Type B pancreatic cell (in vitro differentiated cells): ENCODE data around the gene IGF2BP2. TPM values are rescaled to one million over a fixed set of nuclear protein-coding genes. Genes with fewer than 3 reads are reported as not detected.
A peak's percentile ranks its signal among the peaks of the same experiment; 100 is the strongest.
"Not testable (repeated sequence)": the region's sequence is repeated elsewhere in the genome, so short reads cannot be mapped to it uniquely, and the experiment has no call there.

Experiments
- DNase-seq: peaks from one replicate; pipeline ENCODE4 v3.0.0; 2021; ENCODE audit warnings: mixed read lengths; ENCODE audit not compliant: unreplicated experiment; ENCODE audit errors: extremely low spot score
- H3K27ac Mint-ChIP-seq: 2 replicates; pipeline ENCODE4 v1.8.0; 2021; ENCODE audit warnings: mild to moderate bottlenecking, mixed read lengths
- H3K27me3 Mint-ChIP-seq: 2 replicates; pipeline ENCODE4 v1.8.0; 2021; ENCODE audit warnings: mixed read lengths
- H3K36me3 Mint-ChIP-seq: 2 replicates; pipeline ENCODE4 v1.8.0; 2021; ENCODE audit warnings: mixed read lengths
- H3K4me1 Mint-ChIP-seq: one replicate; pipeline ENCODE4 v1.8.0; 2021; ENCODE audit warnings: mixed read lengths; ENCODE audit not compliant: unreplicated experiment
- H3K4me3 Mint-ChIP-seq: 2 replicates; pipeline ENCODE4 v1.8.0; 2021; ENCODE audit warnings: mild to moderate bottlenecking, mixed read lengths
- H3K9me3 Mint-ChIP-seq: 2 replicates; pipeline ENCODE4 v1.8.0; 2021; ENCODE audit warnings: mixed read lengths
- total RNA-seq: library from RNA; stranded (reverse); gene quantifications from 2 replicates; pipeline ENCODE4 v1.2.1, GENCODE V29; 2021; ENCODE audit warnings: low replicate concordance
- TF ChIP-seq, protein P1 (sequence below): fragments of 200-600 bp; sonication (generic); conservative IDR thresholded peaks from 2 replicates; pipeline ENCODE4 v1.5.0; 2021; ENCODE audit warnings: antibody characterized with exemption, mild to moderate bottlenecking

The IGF2BP2 gene
- total RNA-seq, 1 donor from 2014 or later: 140 TPM

DNA sequence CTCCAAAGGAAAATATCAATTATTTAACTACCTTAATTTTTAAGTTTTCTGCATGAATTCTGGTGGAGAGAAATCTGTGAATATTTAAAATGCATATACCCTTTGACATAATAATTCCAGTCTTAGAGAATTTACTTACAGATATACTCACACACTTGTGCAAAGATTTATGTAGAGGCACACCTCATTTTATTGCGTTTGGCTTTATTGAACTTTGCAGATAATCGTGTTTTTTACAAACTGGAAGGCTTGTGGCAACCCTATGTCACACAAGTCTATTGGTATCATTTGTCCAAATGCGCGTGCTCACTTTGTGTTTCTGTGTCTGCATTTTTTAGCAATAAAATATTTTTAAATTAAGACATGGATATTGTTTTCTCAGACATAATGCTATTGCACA lies 157.3 kb downstream of the IGF2BP2 start:
- Mint-ChIP-seq H3K27me3 (no peaks in the 10 kb centered on the region), H3K9me3 (no peaks in the 10 kb centered on the region), H3K4me1 (no peaks in the 10 kb centered on the region), H3K4me3 (no peak overlapping the region), H3K36me3 (peaks cover 28% of the 10 kb centered on the region), H3K27ac (no peak overlapping the region)
- TF ChIP-seq, protein P1, sequence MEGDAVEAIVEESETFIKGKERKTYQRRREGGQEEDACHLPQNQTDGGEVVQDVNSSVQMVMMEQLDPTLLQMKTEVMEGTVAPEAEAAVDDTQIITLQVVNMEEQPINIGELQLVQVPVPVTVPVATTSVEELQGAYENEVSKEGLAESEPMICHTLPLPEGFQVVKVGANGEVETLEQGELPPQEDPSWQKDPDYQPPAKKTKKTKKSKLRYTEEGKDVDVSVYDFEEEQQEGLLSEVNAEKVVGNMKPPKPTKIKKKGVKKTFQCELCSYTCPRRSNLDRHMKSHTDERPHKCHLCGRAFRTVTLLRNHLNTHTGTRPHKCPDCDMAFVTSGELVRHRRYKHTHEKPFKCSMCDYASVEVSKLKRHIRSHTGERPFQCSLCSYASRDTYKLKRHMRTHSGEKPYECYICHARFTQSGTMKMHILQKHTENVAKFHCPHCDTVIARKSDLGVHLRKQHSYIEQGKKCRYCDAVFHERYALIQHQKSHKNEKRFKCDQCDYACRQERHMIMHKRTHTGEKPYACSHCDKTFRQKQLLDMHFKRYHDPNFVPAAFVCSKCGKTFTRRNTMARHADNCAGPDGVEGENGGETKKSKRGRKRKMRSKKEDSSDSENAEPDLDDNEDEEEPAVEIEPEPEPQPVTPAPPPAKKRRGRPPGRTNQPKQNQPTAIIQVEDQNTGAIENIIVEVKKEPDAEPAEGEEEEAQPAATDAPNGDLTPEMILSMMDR: no peak
- DNase-seq: no peak

DNA sequence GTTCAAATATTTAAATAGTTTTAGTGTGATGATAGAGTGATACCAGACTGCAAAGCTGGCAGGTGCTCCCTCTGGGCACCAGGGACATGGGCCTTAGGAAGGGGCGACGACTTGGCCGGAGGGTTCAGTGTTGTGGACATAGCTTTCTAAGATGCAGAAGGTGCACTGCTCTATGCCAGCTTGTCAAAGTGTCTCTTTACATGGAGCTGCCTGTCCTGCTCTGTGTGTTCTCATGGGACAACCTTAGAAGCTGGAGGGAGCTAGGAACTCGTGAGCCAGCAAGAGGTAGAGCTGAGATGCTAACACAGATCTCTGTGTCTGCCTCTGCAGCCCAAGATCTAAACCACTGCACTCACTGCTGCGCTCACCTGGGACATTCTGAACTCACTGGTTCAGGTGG lies 160.9 kb downstream of the IGF2BP2 start:
- peaks cover 28% of the 10 kb centered on the region for H3K36me3 Mint-ChIP-seq
- TF ChIP-seq, protein P1: no peak
- no peak for DNase-seq
- H3K4me3 Mint-ChIP-seq: no peak overlapping the region
- H3K9me3 Mint-ChIP-seq: no peaks in the 10 kb centered on the region
- no peak overlapping the region for H3K27ac Mint-ChIP-seq
- no peaks in the 10 kb centered on the region for H3K27me3 Mint-ChIP-seq
- H3K4me1 Mint-ChIP-seq: peaks cover 5% of the 10 kb centered on the region

DNA sequence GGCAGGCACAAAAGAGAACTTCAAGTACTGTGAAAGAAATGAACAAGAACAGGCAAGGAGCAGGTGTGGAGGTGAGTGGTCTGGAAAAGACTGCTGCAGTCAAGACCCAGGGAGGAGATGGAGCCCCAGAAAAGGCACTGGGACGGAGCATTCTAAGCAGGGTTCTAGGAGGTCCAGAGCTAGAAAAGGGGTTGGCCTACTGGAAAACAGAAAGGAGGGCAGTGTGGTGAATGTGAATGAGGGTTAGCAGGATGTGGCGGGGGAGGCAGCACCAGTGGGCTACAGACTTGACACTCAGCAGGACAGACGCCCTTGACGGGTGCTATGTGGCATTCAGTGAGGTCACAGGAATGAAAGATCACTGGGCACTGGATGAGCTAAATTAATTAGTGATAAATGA lies 163.1 kb downstream of the IGF2BP2 start:
- Mint-ChIP-seq H3K36me3 (peaks cover 17% of the 10 kb centered on the region), H3K9me3 (no peaks in the 10 kb centered on the region), H3K27ac (peak overlapping the region; percentile 40), H3K4me1 (peaks cover 5% of the 10 kb centered on the region), H3K27me3 (no peaks in the 10 kb centered on the region), H3K4me3 (no peak overlapping the region)
- TF ChIP-seq, protein P1: no peak
- no peak for DNase-seq

DNA sequence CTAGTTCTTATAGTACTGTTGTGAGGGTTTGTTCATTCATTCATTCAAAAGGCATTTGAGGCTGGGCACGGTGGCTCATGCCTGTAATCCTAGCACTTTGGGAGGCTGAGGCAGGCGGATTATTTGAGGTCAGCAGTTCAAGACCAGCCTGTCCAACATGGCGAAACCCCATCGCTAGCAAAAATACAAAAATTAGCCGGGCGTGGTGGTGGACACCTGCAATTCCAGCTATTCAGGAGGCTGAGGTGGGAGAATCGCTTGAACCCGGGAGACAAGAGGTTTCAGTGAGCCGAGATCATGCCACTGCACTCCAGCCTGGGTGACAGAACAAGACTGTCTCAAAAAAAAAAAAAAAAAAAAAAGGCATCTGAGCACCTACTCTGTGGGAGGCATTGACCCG lies 163.5 kb downstream of the IGF2BP2 start:
- H3K4me1 Mint-ChIP-seq, H3K27me3 Mint-ChIP-seq, H3K9me3 Mint-ChIP-seq, H3K4me3 Mint-ChIP-seq, DNase-seq: not testable (repeated sequence)
- Mint-ChIP-seq H3K36me3 (peaks cover 21% of the 10 kb centered on the region), H3K27ac (peak overlapping the region; percentile 40)

DNA sequence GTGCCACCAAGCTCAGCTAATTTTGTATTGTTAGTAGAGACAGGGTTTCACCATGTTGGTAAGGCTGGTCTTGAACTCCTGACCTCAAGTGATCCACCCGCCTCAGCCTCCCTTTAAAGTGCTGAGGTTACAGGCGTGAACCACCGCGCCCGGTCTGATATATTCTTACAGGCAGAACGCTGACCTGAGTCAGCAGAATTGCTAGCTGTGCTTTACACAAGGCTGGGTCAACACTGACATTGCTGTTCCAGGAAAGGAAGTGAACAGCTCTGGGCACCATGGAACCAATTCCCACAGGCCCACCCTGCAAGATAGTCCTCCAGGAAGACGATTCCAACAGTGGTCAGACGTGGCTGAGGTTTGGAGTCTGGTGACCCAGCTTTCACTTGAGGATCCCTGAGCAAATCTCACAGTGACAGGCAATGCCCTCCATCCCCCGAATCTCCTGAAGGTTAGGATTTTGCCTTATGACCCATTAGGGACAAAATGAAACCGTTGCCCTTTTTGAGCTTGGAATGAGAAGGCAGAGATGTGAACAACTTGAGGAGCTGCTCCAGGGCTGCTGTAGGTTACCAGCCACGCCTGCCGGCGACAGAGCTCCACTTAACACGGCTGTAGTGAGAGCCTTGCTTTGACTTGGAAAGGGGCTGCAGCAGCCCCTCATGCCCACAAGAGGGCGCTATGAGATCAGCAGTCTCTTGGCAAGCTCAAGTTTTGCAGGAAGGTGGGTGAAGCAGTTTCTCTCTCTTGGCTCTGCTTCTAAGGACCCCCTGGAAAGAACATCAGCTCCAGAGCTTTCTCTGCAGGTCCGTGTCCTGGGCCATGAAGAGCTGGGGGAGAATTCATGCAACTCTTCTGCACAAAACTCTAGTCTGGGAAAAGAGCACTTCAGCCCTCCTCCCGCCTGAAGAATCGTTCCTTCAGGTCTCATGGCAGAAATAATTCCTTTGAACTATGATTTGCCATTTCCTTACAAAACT lies 164.6 kb downstream of the IGF2BP2 start:
- Mint-ChIP-seq H3K27me3 (no peaks in the 10 kb centered on the region), H3K36me3 (peaks cover 21% of the 10 kb centered on the region), H3K27ac (peak overlapping the region; percentile 34), H3K4me1 (peaks cover 5% of the 10 kb centered on the region), H3K9me3 (no peaks in the 10 kb centered on the region), H3K4me3 (no peak overlapping the region)
- peak; percentile 82 for DNase-seq
- TF ChIP-seq, protein P1: peak; percentile 99

DNA sequence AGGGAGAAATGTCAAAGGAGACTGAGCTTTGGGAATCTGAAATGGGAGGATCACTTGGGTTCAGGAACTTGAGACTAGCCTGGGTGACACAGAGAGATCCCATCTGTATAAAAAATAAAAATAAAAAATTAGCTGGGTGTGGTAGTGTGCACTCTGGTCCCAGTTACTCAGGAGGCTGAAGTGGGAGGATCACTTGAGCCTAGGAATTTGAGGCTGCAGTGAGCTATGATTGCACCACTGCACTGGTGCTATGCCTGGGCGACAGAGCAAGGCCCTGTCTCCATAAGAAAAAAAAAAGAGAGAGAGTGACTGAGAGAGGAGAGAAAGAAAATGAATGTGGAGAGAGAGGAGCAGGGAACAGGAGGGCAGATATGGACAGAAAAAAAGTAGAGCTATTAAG lies 165.9 kb downstream of the IGF2BP2 start:
- Mint-ChIP-seq H3K4me1 (peaks cover 5% of the 10 kb centered on the region), H3K4me3 (no peak overlapping the region), H3K27me3 (no peaks in the 10 kb centered on the region), H3K9me3 (no peaks in the 10 kb centered on the region), H3K36me3 (peaks cover 15% of the 10 kb centered on the region), H3K27ac (no peak overlapping the region)
- no peak for DNase-seq
- TF ChIP-seq, protein P1: no peak
